ENCODE results near the gene ABHD16B. TPM values are rescaled to one million over a fixed set of nuclear protein-coding genes. Genes with fewer than 3 reads are reported as not detected.

ABHD16B gene
- polyA plus RNA-seq, 3 donors = not detected

DNA sequence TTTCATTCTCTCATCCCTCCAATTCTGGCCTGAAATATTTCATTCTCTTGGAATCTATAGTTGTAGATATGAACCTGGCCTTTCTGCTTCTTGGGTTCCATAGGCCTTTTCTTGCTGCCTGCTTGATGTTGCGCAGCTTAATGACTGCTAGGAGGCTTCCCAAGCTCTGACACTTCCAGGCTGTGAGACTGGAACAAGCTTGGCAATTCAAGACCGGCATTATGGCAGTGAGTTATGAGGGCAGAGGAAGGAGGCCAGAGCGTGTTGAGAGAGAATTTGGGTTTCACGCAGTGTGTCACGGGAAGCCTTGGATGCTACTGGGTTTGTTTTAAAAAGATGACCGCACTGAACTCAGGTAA is 32.7 kb downstream of the ABHD16B start:
- no peak for DNase-seq (ENCODE audit: low read depth in 3 of 3, low spot score in 2 of 3)

- DNase-seq (ENCODE audit: low read depth in 3 of 3, low spot score in 2 of 3) = peak; percentile 70 to 85 (median 74)
Measured at GRCh38 chr20:63894358-63895201, 33.3 kb downstream of the ABHD16B start, which contains the start of gene DNAJC5. DNAJC5 (plus strand) TSS chr20:63895126; CDS start chr20:63928346, 33,220 bp downstream.

DNA sequence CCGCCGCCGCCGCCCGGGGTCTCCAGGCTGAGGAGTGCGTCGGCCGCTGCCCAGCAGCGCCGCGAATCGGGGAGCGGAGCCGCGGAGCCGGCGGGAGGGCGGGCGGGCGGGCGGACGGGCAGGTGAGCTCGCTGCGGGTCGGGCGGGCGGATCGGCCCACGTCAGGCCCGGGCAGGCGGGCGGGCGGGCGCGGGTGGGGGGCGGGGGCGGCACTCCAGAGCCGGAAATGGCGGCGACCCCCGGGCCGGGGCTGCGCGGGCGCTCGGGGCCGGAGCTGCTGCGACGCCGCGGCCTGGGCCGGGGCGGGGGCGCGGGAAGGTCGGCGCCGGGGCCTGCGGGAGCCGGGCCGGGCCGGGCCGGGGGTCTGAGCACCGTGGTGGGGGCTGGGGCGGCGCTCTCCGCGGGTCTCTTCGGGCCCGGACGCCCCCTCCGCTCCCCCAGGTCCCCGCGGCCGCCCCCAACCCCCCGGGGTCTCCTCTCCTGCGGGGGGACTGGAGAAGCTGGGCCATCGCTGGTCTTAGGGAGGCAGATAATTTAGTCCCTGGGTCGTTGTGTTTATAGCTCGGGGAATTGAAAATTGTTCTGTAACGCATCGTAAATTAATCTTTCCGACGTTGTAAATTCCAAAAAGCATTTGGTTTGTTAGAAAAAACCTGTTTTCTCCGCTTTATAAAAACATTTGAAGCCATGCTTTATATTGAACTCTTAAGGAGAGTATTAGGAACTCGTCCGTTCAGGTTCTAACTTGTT is 34.1 kb downstream of the ABHD16B start:
- DNase-seq (ENCODE audit: low read depth in 3 of 3, low spot score in 2 of 3) = peak in 1 of 3 donors; percentile 23

GRCh38 chr20:63895952-63896263 is 34.6 kb downstream of the ABHD16B start:
- DNase-seq (ENCODE audit: low read depth in 3 of 3, low spot score in 2 of 3) = no peak

DNA sequence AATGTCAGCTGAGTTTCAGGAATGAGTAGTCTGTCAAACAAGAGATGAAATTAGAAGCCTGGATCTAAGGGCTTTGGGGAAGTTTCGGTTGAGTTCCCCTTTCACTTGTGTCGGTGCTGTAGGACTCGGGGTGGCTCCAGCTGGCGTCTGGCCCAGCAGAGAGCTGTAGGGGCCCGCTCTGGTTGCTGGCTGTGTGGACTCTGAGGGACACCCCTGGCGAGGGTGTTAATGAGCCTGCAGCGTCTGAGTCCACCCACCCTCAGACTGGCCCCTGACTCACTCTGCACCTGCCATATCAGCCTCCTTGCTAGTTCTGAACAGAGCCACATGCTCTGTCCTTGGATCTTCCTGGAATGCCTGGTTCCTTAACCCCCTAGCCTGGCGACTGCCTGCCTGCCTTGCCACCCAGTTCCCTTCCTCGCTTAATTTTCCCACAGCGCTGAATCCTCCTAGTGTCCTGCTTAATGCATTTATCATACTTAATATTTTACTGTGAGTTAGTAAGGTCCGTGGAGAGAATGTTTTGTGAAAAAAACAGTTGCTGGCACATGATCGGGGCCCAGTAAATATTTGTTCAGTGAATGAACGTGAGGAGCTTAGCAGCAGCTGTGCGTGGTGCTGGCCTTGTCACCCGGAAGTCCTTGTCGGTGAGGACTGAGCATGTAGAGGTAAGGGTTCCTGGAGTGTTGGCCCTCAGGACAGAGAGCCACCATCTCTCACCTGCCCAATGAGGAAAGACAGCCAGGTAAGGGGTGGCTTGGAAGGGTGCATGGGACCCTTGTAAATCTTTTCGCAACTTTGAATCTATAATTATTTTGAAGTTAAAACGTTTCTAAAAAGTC is 35.2 kb downstream of the ABHD16B start:
- DNase-seq (ENCODE audit: low read depth in 3 of 3, low spot score in 2 of 3) = no peak

DNA sequence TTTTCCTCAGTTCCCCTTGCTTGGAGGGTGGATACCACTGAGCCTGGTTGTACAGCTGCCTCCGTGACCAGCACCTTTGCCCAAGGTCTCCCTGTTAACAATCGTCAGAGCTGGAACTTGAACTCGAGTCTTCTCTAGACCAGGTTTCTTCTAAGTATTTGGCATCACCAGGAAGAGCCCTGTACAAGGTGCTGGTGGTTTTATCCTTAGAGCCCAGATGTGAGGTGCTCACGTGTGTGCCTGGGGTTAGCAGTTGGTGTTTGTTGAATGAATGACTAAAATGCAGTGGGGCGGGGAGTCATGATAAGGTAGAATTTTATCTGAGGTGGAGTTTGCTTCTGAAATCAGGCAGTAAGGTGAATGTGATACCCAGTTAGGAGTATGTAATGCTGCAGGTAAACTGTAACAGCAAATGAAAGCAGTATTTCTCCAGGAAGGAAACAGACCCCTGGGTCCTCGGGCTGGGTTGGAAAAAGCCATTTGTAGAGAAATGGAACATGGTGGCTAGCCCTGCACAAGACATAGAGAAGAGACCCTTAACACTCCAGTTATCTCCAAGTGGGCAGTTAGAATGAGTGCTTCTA is 36.8 kb downstream of the ABHD16B start:
- no peak for DNase-seq (ENCODE audit: low read depth in 3 of 3, low spot score in 2 of 3)

- DNase-seq (ENCODE audit: low read depth in 3 of 3, low spot score in 2 of 3) = no peak
Measured at GRCh38 chr20:63898882-63899558, 37.7 kb downstream of the ABHD16B start.

GRCh38 chr20:63900413-63900812 is 39.1 kb downstream of the ABHD16B start:
- DNase-seq (ENCODE audit: low read depth in 3 of 3, low spot score in 2 of 3) = no peak

DNA sequence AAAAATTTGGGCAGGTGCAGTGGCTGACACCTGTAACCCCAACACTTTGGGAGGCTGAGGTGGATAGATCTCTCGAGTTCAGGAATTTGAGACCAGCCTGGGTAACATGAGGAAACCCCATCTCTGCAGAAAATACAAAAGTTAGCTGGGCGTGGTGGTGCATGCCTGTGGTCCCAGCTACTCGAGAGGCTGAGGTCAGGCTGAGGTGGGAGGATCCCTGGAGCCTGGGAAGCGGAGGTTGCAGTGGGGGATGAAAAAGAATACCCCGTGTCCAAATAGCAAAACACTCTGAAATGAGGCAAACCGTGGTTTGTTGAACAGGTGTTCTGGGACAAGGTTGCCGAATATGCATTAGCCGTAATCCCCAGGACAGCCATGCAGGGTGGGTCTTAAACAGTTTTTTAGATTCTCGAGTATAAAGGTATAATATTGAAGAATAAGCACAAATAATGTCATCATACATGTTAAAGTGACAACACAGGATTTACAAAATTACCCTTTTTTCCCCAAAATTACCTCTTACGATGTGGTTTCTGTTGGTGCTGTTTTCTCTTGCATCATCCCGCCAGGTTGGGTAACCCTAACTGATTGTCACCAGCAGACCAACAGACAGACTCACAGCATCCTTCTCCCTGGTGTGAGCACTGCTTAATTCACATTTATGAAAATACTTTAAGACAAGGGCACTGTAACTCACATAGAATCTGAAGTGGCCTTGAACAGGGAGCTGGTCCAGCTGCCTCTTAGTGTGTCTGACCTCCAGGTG is 42.7 kb downstream of the ABHD16B start:
- DNase-seq (ENCODE audit: low read depth in 3 of 3, low spot score in 2 of 3) = no peak

DNA sequence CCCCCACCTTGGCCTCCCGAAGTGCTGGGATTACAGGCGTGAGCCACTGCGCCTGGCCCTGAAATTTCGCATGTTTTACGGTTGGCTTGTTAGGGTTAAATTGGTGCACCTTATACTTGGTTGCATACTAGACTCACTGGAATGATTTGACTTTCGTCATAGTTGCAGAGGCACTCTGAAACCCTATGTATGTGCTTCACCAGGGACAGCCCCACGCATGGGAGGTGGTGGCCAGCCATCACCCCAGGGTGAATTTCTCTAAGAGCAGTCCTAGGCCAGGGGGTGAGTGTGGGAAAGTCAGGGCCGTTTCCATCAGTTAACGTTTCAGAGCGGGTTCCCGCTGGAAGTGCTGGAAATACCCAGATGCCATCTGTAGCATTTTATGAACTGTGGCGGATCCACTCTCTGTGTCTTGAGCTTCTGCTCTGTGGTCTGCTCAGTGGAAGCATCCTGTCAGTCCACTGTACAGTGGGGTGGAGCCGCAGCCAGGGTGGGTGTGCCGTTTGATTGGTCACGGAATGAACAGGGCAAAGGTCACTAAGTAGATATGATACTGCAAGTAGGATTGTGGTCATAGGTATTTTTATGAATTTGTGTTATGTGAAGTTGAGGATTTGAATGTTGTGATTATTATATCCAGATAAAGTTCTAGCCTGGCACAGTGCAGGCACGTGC is 46.8 kb downstream of the ABHD16B start:
- DNase-seq (ENCODE audit: low read depth in 3 of 3, low spot score in 2 of 3) = no peak

GRCh38 chr20:63911176-63911575 is 49.9 kb downstream of the ABHD16B start:
- no peak for DNase-seq (ENCODE audit: low read depth in 3 of 3, low spot score in 2 of 3)

Other genes with a start within 250 kb of the ABHD16B start
- 1 to 10 TPM; 7.5 to 9.8 (median 8.9) TPM for gene GMEB2, start 234.4 kb upstream of the ABHD16B start, polyA plus RNA-seq (ENCODE audit: insufficient read length in 3 of 3)
- gene STMN3, start 208.1 kb upstream of the ABHD16B start, polyA plus RNA-seq (ENCODE audit: insufficient read length in 3 of 3) = 10 to 100 TPM; 22.0 to 26.7 (median 23.8) TPM
- gene RTEL1, start 203.2 kb upstream of the ABHD16B start, polyA plus RNA-seq (ENCODE audit: insufficient read length in 3 of 3) = 10 to 100 TPM; 12.8 to 15.9 (median 13.8) TPM
- 1 to 10 TPM; 1.3 to 1.7 (median 1.4) TPM for gene TNFRSF6B, start 164.8 kb upstream of the ABHD16B start, polyA plus RNA-seq (ENCODE audit: insufficient read length in 3 of 3)
- gene ARFRP1, start 153.5 kb upstream of the ABHD16B start, polyA plus RNA-seq (ENCODE audit: insufficient read length in 3 of 3) = 10 to 100 TPM; 29.9 to 31.9 (median 30.8) TPM
- 10 to 100 TPM; 14.9 to 15.7 (median 15.0) TPM for gene ZGPAT, start 153.5 kb upstream of the ABHD16B start, polyA plus RNA-seq (ENCODE audit: insufficient read length in 3 of 3)
- gene LIME1, start 124.8 kb upstream of the ABHD16B start, polyA plus RNA-seq (ENCODE audit: insufficient read length in 3 of 3) = 1 to 10 TPM; 2.8 to 5.2 (median 3.8) TPM
- gene SLC2A4RG, start 121.7 kb upstream of the ABHD16B start, polyA plus RNA-seq (ENCODE audit: insufficient read length in 3 of 3) = 10 to 100 TPM; 57.9 to 66.1 (median 60.9) TPM
- 10 to 100 TPM; 13.6 to 16.0 (median 14.5) TPM for gene ZBTB46, start 30.2 kb upstream of the ABHD16B start, polyA plus RNA-seq (ENCODE audit: insufficient read length in 3 of 3)
- gene TPD52L2, start 3.8 kb downstream of the ABHD16B start, polyA plus RNA-seq (ENCODE audit: insufficient read length in 3 of 3) = 10 to 100 TPM; 80.6 to 82.1 (median 81.3) TPM
- 10 to 100 TPM; 25.7 to 29.0 (median 28.7) TPM for gene DNAJC5, start 33.6 kb downstream of the ABHD16B start, polyA plus RNA-seq (ENCODE audit: insufficient read length in 3 of 3)
- 10 to 100 TPM; 33.5 to 35.5 (median 33.6) TPM for gene UCKL1, start 94.9 kb downstream of the ABHD16B start, polyA plus RNA-seq (ENCODE audit: insufficient read length in 3 of 3)
- 10 to 100 TPM; 20.9 to 23.3 (median 21.8) TPM for gene ZNF512B, start 108.4 kb downstream of the ABHD16B start, polyA plus RNA-seq (ENCODE audit: insufficient read length in 3 of 3)
- 1 to 10 TPM; 6.5 to 6.7 (median 6.6) TPM for gene SAMD10, start 118.1 kb downstream of the ABHD16B start, polyA plus RNA-seq (ENCODE audit: insufficient read length in 3 of 3)
- gene PRPF6, start 119.6 kb downstream of the ABHD16B start, polyA plus RNA-seq (ENCODE audit: insufficient read length in 3 of 3) = 10 to 100 TPM; 89.5 to 94.8 (median 89.9) TPM
- under 1 TPM; 0.40 to 0.51 (median 0.43) TPM for gene C20orf204, start 174.7 kb downstream of the ABHD16B start, polyA plus RNA-seq (ENCODE audit: insufficient read length in 3 of 3)
- gene SOX18, start 188.1 kb downstream of the ABHD16B start, polyA plus RNA-seq (ENCODE audit: insufficient read length in 3 of 3) = 1 to 10 TPM; 5.6 to 9.0 (median 6.5) TPM
- 10 to 100 TPM; 71.0 to 72.0 (median 71.0) TPM for gene TCEA2, start 201.7 kb downstream of the ABHD16B start, polyA plus RNA-seq (ENCODE audit: insufficient read length in 3 of 3)
- 1 to 10 TPM; 3.8 to 5.4 (median 4.8) TPM for gene RGS19, start 218.0 kb downstream of the ABHD16B start, polyA plus RNA-seq (ENCODE audit: insufficient read length in 3 of 3)
- 1 to 10 TPM in 1 of 3 donors, under 1 TPM in 2; 0.67 to 1.1 (median 0.69) TPM for gene OPRL1, start 218.6 kb downstream of the ABHD16B start, polyA plus RNA-seq (ENCODE audit: insufficient read length in 3 of 3)
- gene LKAAEAR1, start 222.9 kb downstream of the ABHD16B start, polyA plus RNA-seq (ENCODE audit: insufficient read length in 3 of 3) = under 1 TPM in 1 of 3 donors, not detected in 2; 0.34 TPM
- not detected for gene NPBWR2, start 246.1 kb downstream of the ABHD16B start, polyA plus RNA-seq (ENCODE audit: insufficient read length in 3 of 3)